HG03460 (cell line): ENCODE measurements around the gene HNF4A.

Source experiments
- ATAC-seq: cut with Tn5 transposase; IDR thresholded peaks from one replicate; pipeline ENCODE4 v1.9.1; 2021; ENCODE audit not compliant: unreplicated experiment

HNF4A gene

DNA sequence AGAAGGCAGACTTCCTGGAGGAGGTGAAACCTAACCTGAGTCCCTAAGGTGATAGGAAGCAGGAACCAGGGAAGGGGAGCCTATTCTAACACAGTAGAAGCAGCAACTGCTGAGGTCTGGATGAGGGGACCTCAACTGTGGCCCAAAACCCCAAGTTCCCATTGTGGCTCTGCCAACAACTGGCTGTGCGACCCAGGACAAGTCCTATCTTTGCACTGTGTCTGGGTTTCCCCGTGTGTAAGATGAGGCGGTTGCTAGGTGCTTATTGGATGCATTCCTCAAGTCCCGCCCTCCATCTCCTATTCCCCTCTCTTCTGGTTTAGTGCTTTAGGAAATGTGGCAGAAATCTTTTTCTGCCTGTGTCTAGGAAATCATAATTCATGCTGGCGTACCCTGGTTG lies 68.0 kb downstream of the HNF4A start:
- ATAC-seq, result no peak

DNA sequence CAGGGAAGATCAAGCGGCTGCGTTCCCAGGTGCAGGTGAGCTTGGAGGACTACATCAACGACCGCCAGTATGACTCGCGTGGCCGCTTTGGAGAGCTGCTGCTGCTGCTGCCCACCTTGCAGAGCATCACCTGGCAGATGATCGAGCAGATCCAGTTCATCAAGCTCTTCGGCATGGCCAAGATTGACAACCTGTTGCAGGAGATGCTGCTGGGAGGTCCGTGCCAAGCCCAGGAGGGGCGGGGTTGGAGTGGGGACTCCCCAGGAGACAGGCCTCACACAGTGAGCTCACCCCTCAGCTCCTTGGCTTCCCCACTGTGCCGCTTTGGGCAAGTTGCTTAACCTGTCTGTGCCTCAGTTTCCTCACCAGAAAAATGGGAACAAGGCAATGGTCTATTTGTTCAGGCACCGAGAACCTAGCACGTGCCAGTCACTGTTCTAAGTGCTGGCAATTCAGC lies 68.6 kb downstream of the HNF4A start:
- no peak for ATAC-seq

DNA sequence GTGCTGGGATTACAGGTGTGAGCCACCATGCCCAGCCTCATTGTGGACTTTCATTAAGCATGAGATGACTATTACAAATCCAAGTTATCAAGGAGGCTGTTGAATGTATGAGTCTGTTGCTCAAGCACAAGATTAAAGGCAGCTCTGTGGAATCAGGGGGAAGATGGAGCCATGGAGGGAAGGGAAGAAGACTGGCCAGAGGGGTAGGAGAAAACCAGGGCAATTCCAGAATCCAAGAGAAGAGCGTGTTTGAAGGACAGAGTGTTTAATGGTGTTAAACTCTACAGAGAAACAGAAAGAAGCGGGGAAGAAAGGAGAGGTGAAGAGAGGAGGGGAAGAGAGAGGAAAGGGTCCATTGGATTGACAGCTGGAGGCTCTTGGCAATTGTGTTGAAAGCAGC lies 70.4 kb downstream of the HNF4A start:
- no peak for ATAC-seq

DNA sequence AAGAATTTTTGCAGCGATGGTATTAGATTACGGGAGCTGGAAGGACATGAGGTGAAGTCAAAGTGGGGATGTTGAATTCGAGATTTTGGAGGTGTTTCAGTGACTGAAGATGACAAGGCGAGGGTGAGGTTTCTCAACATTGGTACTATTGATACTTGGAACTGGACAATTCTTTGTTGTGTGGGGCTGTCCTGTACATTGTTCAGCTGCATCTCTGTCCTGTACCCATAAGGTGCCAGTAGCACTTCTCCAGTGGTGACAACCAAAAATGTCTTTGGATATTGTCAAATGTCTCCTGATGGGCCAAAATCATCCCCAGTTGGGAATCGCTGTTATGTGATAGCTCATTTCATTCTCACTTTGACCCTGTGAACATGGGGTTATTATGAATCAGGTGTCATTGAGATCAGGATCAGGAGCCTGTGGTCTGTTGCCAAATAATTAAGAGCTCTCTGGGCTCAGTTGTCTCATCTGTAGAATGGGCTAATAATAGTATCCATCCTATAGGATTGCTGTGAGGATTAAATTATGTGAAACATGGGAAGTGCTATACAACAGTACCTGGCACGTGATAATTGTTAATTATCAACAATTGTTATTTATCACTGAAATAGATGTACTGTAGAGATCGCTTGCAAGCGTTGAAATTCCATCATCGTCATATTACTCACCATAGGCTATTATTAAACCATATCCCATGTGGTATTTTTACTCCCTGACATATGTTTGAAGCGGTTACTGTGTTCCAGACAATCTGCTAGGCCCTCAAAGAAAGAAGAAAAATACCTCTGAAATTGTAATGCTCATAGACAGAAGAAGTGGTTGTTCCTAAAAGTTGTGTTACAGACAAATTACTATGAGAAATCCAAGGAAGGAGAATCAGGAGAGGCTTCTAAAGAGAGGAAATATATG lies 71.6 kb downstream of the HNF4A start:
- ATAC-seq, result no peak

DNA sequence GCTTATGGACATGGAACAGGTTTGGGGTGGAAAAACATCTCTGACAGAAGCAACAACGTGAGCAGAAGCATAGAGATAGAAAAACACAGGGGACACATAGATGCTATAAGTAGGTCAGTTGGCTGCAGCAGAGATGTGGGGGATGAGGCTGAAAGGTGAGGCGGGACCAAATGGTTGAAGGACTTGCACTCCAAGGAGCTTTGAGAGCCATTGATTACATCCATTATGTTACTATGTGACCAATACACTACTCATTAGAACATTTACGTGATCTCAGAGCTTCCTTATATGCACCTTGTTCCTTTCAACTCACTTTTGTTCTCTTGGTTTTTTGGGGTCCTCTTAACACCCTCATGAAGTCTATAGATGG lies 72.3 kb downstream of the HNF4A start:
- ATAC-seq, result no peak

DNA sequence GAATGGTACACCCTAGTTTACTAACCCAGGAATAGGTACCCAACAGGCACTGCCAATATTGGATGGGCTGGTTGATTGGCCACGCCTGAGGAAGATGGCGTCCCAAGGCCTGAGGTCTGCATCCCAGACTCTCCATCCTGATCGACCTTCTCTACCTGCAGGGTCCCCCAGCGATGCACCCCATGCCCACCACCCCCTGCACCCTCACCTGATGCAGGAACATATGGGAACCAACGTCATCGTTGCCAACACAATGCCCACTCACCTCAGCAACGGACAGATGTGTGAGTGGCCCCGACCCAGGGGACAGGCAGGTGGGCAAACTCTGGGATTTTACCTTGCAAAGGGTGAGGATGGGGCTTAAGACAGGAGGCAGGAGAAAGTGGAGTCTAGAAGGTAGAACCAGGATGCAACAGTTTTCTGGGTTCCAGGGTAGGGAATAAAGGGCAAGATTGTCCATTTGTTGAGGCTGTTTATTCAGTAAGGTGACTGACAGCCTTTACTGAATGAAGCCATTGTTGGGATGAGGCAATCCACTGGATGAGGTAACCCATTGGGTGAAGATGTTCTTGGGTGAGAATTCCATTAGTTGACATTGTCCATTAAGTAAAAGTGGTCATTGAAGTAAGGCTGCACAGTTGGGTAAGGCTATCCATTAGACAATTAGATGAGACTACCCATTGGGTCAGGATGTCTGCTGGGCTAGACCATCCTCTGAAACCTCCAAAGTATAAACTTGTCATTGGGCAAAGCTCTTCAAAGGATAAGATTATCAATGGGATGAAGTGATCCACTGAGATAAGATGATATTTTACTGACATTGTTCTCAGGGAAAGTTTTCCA lies 72.9 kb downstream of the HNF4A start:
- no peak for ATAC-seq

DNA sequence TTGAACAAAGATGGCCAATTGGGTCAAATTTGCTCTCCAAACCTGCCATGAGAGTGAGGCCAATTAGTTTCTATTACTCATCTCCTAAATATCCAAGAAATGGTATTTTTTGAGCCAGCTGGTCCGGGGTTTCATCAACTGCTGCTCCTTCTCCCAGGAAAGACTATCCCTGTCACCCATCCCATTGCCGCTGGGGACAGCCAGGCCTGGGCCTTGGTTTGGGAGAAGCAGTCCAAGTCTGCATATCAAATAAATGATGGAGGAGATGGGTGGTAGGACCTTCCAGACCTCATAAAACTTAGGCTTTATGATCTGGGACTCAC lies 73.5 kb downstream of the HNF4A start:
- no peak for ATAC-seq

DNA sequence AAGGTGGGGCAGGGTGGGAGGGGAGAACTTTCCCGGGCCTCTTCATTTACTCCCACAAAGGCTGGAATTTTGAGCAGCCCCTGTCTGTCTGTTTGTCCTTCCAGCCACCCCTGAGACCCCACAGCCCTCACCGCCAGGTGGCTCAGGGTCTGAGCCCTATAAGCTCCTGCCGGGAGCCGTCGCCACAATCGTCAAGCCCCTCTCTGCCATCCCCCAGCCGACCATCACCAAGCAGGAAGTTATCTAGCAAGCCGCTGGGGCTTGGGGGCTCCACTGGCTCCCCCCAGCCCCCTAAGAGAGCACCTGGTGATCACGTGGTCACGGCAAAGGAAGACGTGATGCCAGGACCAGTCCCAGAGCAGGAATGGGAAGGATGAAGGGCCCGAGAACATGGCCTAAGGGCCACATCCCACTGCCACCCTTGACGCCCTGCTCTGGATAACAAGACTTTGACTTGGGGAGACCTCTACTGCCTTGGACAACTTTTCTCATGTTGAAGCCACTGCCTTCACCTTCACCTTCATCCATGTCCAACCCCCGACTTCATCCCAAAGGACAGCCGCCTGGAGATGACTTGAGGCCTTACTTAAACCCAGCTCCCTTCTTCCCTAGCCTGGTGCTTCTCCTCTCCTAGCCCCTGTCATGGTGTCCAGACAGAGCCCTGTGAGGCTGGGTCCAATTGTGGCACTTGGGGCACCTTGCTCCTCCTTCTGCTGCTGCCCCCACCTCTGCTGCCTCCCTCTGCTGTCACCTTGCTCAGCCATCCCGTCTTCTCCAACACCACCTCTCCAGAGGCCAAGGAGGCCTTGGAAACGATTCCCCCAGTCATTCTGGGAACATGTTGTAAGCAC lies 74.1 kb downstream of the HNF4A start:
- ATAC-seq, result no peak

DNA sequence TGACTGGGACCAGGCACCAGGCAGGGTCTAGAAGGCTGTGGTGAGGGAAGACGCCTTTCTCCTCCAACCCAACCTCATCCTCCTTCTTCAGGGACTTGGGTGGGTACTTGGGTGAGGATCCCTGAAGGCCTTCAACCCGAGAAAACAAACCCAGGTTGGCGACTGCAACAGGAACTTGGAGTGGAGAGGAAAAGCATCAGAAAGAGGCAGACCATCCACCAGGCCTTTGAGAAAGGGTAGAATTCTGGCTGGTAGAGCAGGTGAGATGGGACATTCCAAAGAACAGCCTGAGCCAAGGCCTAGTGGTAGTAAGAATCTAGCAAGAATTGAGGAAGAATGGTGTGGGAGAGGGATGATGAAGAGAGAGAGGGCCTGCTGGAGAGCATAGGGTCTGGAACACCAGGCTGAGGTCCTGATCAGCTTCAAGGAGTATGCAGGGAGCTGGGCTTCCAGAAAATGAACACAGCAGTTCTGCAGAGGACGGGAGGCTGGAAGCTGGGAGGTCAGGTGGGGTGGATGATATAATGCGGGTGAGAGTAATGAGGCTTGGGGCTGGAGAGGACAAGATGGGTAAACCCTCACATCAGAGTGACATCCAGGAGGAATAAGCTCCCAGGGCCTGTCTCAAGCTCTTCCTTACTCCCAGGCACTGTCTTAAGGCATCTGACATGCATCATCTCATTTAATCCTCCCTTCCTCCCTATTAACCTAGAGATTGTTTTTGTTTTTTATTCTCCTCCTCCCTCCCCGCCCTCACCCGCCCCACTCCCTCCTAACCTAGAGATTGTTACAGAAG lies 75.0 kb downstream of the HNF4A start:
- ATAC-seq, result no peak

DNA sequence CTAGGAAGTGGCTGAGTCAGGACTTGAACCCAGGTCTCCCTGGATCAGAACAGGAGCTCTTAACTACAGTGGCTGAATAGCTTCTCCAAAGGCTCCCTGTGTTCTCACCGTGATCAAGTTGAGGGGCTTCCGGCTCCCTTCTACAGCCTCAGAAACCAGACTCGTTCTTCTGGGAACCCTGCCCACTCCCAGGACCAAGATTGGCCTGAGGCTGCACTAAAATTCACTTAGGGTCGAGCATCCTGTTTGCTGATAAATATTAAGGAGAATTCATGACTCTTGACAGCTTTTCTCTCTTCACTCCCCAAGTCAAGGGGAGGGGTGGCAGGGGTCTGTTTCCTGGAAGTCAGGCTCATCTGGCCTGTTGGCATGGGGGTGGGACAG lies 75.6 kb downstream of the HNF4A start:
- no peak for ATAC-seq

DNA sequence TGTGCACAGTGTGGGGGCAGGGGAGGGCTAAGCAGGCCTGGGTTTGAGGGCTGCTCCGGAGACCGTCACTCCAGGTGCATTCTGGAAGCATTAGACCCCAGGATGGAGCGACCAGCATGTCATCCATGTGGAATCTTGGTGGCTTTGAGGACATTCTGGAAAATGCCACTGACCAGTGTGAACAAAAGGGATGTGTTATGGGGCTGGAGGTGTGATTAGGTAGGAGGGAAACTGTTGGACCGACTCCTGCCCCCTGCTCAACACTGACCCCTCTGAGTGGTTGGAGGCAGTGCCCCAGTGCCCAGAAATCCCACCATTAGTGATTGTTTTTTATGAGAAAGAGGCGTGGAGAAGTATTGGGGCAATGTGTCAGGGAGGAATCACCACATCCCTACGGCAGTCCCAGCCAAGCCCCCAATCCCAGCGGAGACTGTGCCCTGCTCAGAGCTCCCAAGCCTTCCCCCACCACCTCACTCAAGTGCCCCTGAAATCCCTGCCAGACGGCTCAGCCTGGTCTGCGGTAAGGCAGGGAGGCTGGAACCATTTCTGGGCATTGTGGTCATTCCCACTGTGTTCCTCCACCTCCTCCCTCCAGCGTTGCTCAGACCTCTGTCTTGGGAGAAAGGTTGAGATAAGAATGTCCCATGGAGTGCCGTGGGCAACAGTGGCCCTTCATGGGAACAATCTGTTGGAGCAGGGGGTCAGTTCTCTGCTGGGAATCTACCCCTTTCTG lies 76.2 kb downstream of the HNF4A start:
- ATAC-seq, result no peak

DNA sequence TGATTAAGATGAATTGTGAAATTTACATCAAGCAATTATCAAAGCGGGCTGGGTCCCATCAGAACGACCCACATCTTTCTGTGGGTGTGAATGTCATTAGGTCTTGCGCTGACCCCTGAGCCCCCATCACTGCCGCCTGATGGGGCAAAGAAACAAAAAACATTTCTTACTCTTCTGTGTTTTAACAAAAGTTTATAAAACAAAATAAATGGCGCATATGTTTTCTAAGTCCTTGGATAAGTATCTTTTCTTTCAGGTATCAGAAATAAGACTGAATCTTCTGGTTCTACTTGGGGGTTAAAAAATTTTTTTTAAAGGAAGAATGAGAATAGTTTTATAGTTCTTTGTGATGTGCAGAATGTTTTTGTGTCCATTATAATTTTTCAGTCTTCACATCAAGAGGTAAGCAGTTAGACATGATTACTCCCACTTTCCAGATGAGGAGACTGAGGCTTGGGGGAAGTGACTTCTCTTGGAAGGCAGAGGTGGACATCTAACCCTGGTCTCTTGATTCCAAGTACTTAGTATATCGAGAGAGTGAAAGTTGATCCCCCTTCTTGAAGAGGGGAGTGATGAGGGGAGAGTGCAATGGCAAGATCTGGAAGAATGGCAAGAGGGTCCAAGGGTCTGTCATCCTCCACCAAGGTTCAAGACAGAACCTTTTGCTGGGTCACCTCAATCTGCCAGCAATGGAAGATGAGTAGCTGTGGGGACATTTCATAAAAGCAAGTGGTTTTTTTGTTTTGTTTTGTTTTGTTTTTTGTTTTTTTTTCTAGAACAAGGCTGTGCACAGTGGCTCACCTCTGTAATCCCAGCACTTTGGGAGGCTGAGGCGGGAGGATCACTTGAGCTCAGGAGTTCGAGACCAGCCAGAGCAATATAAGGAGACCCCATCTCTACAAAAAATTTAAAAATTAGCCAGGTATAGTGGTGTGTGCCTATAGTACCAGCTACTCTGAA lies 77.4 kb downstream of the HNF4A start:
- no peak for ATAC-seq

DNA sequence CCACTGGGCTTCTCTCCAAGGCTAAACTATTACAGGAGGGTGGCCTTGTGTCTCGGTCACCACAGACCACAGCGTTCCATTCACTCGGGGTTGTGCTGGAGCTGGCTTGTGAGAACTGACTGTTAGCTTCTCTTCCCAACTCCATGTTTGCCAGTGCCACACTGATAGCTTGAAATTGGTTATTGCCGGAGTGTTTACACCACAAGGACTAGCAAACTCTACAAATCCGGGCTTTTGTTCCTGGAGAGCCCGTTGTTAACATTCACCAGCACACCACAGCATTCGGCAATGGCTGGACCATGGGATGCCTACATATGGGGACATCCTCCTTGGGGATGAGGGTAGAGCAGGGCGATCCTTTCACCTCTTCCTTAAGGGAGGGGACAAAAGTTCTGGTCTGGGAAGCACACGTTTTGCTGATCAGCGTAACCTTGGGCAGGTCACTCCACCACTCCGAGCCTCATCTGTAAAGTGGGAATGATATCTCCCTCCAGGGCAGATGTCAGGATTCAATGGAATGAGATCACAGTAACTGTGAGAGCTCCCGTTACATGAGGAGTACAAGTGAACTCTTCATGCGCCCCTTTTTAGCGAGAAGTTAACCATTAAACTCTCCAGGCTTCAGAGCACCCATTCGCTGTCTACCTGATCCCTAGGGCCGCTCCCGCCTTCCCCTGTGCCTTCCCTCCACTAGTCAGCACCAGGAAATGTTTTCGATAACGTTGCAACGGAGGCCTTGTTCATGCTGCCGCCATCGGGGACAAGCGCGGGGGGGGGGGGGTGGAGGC lies 78.4 kb downstream of the HNF4A start:
- ATAC-seq, result no peak

DNA sequence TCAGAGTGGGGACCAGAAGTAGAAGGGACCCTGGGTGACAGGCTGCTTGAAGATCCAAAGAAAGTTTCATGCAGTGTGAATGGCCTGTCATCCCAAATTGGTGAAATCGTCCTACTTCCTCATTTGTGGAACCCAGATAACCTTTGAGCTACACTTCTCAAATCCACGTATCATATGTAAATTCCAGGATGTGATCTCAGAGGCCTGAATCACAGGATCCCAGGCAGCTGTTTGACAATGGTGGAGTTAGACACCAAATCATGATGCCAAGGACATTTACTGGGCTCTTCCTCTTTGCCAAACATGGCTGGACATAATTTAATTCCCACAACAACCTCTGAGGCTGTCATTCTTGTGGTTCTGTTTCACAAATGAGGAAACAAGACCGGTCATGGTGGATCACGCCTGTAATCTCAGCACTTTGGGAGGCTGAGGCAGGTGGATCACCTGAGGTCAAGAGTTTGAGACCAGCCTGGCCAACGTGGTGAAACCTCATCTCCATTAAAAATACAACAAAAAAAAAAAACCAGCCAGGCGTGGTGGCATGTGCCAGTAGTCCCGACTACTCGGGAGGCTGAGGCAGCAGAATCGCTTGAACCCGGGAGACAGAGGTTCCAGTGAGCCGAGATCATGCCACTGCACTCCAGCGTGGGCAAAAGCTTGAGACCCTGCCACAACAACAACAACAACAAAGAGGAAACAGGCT lies 80.3 kb downstream of the HNF4A start:
- no peak for ATAC-seq

DNA sequence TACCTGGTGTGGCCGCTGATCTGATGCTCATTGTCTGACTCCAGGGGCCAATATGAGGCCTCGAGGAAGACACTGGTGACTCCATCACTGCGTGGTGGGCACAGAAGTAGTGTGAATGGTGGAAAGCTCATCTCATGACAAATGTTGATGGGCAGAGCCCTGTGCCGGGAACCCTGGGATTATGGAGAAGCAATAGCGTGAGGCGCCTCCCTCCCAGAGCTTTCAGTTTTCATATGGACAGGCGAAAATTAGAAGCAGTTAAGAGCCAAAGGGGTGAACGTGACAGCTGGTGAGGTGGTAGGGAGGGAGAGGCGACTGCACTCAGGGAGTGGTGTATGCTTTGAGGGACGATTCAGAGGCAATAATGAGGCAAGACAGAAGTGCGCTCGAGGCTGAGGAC lies 80.9 kb downstream of the HNF4A start:
- no peak for ATAC-seq

DNA sequence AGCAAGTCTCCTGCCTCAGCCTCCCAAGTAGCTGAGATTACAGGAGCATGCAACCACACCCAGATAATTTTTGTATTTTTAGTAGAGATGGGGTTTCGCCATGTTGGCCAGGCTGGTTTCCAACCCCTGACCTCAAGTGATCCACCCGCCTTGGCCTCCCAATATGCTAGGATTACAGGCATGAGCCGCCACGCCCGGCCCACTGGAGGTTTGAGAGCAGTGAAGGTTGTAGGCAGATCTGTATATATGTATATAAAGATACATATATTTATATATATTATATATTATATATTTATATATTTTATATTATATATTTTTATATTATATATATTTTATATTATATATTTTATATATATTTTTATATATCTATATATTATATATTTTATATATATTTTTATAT lies 82.0 kb downstream of the HNF4A start:
- ATAC-seq, result no peak

DNA sequence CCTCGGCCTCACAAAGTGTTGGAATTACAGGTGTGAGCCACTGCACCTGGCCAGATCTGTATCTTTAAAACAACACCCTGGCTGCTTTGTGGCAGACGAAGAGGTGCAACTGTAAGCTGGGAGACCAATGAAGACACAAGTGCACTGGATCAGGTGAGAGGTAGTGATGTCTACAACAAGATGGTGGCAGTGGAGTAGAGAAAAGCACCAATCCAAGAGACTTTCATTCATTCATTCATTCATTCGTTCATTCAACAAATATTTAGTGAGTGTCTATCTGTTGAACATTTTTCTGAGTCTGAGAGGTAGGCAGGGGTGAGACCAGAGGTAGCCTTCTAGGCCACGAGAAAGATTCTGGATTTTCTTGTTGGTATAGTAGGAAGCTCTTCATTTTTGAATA lies 83.3 kb downstream of the HNF4A start:
- ATAC-seq, result no peak
